Measurements from ENCODE around the gene ZSCAN9.

Gene ZSCAN9

DNA sequence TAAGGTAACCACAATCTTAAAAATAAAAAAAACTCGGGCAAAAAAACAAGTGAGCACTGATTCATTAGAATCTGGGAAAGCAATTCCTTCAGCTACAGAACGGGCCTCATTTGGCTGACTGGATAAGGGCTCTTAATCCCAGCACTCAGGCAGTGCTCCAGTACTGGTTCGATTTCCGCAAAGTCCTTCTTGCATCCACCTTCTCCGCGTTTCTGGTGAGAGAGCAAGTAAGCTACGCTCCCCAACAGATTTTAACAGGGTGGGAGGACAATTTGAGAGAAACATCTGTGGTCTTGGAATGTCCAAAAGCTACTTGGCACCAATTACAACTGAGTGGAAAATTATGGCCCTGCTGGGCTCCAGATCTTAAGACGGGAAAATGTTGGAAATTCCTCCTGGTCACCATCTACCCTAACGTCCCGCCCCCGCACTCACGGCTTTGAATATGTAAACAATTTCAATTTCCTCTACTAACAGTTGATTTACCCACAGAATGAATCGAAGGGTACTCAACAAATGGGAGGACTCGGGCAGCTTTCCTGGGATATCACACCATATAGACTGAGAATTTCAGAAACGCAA is 18.1 kb upstream of the ZSCAN9 start:
- Histone ChIP-seq H3K27me3 (ENCODE audit: insufficient read depth, low read depth) (no peaks in the 10 kb centered on the region), H3K36me3 (ENCODE audit: insufficient read depth) (no peaks in the 10 kb centered on the region), H3K27ac (no peak overlapping the region), H3K4me2 (no peak overlapping the region), H3K9ac (no peak overlapping the region), H4K20me1 (ENCODE audit: insufficient read depth) (no peaks in the 10 kb centered on the region), H3K79me2 (ENCODE audit: insufficient read depth, low read depth) (no peaks in the 10 kb centered on the region), H3K4me3 (IDR thresholded peaks at IDR 0.05; ENCODE audit: insufficient read depth, low read depth, low read length) (no peak overlapping the region), H2AFZ (ENCODE audit: low read depth) (no peak overlapping the region), H3K4me1 (ENCODE audit: low read depth, poor library complexity, severe bottlenecking) (no peaks in the 10 kb centered on the region)
- TF ChIP-seq, protein P1, sequence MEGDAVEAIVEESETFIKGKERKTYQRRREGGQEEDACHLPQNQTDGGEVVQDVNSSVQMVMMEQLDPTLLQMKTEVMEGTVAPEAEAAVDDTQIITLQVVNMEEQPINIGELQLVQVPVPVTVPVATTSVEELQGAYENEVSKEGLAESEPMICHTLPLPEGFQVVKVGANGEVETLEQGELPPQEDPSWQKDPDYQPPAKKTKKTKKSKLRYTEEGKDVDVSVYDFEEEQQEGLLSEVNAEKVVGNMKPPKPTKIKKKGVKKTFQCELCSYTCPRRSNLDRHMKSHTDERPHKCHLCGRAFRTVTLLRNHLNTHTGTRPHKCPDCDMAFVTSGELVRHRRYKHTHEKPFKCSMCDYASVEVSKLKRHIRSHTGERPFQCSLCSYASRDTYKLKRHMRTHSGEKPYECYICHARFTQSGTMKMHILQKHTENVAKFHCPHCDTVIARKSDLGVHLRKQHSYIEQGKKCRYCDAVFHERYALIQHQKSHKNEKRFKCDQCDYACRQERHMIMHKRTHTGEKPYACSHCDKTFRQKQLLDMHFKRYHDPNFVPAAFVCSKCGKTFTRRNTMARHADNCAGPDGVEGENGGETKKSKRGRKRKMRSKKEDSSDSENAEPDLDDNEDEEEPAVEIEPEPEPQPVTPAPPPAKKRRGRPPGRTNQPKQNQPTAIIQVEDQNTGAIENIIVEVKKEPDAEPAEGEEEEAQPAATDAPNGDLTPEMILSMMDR (conservative IDR thresholded peaks at IDR 0.05; ENCODE audit: low read depth, low read length): no peak

DNA sequence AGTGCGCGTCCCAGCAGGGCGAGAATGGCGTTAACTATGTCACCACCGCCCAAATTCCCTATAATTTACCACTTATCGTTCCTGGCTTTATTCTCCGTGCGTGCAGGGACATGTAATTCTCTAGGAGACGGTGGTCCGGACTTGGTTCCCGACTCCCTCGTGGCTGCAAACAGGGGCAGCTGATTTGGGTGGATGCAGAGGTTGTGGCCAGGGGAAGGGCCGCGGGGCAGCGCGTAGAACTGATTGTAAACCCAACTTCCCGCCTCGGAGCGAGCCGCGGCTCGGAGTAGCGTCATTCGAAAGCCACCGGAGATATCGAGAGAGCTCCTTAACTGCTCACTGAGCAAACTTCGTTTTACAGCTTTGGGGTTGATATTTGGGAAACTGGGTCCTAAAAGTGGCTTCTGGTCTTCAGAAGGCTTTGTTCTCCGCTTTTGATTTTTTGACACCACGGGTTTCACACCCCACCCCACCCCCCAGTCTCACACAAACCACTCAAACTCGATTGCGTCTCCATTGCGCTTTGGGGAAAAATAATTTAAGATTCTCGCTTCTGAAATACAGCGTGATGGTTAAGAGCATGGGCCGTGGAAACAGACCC is 17.5 kb upstream of the ZSCAN9 start:
- no peak overlapping the region for H2AFZ ChIP-seq (ENCODE audit: low read depth)
- no peaks in the 10 kb centered on the region for H3K27me3 ChIP-seq (ENCODE audit: insufficient read depth, low read depth)
- H3K4me1 ChIP-seq (ENCODE audit: low read depth, poor library complexity, severe bottlenecking): no peaks in the 10 kb centered on the region
- H3K4me2 ChIP-seq: no peak overlapping the region
- no peak overlapping the region for H3K9ac ChIP-seq
- TF ChIP-seq, protein P1 (conservative IDR thresholded peaks at IDR 0.05; ENCODE audit: low read depth, low read length): no peak
- no peaks in the 10 kb centered on the region for H3K79me2 ChIP-seq (ENCODE audit: insufficient read depth, low read depth)
- no peak overlapping the region for H3K27ac ChIP-seq
- no peaks in the 10 kb centered on the region for H4K20me1 ChIP-seq (ENCODE audit: insufficient read depth)
- H3K4me3 ChIP-seq (IDR thresholded peaks at IDR 0.05; ENCODE audit: insufficient read depth, low read depth, low read length): no peak overlapping the region
- H3K36me3 ChIP-seq (ENCODE audit: insufficient read depth): no peaks in the 10 kb centered on the region

DNA sequence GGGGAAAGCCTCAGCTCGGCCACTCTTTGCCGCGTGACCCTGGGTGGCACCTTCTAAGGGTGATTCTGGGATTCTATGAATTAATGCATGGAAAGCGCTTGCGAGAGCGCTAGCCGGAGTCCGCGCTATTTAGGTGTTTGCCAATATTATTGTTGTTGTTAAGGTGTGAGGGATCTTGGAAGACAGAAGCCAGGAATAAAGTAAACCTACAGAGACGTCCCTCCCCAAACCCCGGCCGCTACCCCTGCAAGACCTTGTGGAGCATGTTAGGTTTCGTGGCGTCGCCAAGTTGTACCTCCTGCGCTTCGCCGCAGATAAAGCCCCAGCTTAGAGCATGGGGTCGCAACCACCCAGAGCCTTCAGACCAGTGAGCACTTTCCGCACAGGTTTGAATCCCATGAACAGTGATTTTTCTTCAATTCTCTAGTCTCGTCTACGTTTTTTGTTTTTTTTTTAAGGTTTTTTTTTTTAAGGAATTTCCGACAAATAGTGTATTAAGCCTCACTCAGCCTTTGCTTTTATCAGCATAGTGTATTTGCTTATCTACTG is 16.9 kb upstream of the ZSCAN9 start:
- Histone ChIP-seq H3K27ac (no peak overlapping the region), H3K9ac (no peak overlapping the region), H3K79me2 (ENCODE audit: insufficient read depth, low read depth) (no peaks in the 10 kb centered on the region), H4K20me1 (ENCODE audit: insufficient read depth) (no peaks in the 10 kb centered on the region), H3K4me2 (no peak overlapping the region), H2AFZ (ENCODE audit: low read depth) (no peak overlapping the region), H3K27me3 (ENCODE audit: insufficient read depth, low read depth) (no peaks in the 10 kb centered on the region), H3K4me1 (ENCODE audit: low read depth, poor library complexity, severe bottlenecking) (no peaks in the 10 kb centered on the region), H3K36me3 (ENCODE audit: insufficient read depth) (no peaks in the 10 kb centered on the region), H3K4me3 (IDR thresholded peaks at IDR 0.05; ENCODE audit: insufficient read depth, low read depth, low read length) (no peak overlapping the region)
- TF ChIP-seq, protein P1 (conservative IDR thresholded peaks at IDR 0.05; ENCODE audit: low read depth, low read length): no peak

DNA sequence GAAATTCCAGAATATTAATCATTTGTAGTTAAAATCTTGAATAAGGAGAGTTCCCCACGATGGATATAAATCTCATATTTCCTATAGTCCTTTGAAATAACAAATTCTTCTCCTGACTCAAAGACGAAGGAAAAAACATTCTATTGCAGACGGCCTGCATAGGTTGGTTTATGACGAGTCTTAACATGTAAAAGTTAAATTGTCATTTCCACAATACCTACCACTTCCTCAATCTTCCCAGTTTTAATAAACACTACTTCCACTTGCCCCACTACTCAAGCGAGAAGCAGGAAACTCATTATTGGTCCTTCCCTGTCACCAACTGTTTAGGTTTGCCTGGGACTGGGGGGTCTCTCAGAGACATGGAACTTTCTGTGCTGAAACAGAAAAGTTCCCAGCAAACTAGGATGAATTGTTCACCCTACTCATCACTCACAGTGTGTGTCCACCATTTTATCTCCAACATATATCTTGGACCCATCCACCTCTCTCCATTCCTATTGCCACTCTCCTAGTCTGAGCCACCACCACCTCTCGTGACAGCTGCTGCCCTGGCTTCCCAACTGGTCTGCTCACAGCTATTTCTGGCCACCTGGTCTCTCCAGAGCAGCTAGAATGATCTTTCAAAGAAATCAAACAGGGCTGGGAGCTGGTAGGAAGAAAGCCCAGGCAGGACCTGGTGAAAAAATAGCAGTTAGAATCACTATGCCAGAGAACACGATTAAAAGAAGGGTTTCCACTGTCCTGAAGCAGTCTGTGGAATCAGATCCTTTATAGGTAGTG is 15.1 kb upstream of the ZSCAN9 start:
- Histone ChIP-seq H4K20me1 (ENCODE audit: insufficient read depth) (no peaks in the 10 kb centered on the region), H3K4me1 (ENCODE audit: low read depth, poor library complexity, severe bottlenecking) (no peaks in the 10 kb centered on the region), H3K4me3 (IDR thresholded peaks at IDR 0.05; ENCODE audit: insufficient read depth, low read depth, low read length) (no peak overlapping the region), H3K27ac (no peak overlapping the region), H3K4me2 (no peak overlapping the region), H3K9ac (no peak overlapping the region), H3K27me3 (ENCODE audit: insufficient read depth, low read depth) (no peaks in the 10 kb centered on the region), H2AFZ (ENCODE audit: low read depth) (no peak overlapping the region), H3K79me2 (ENCODE audit: insufficient read depth, low read depth) (no peaks in the 10 kb centered on the region), H3K36me3 (ENCODE audit: insufficient read depth) (no peaks in the 10 kb centered on the region)
- TF ChIP-seq, protein P1 (conservative IDR thresholded peaks at IDR 0.05; ENCODE audit: low read depth, low read length): no peak

Measured in KMS-11 (cell line).